Forelimb muscle (tissue), 1 donor: Measurements from ENCODE around the gene SLC25A36. TPM values are rescaled to one million over a fixed set of nuclear protein-coding genes. Genes with fewer than 3 reads are reported as not detected.

ENCODE experiments used
- DNase-seq: peaks from one replicate; pipeline ENCODE4 v3.0.0-alpha.2; 2013; ENCODE audit warnings: low read depth
- polyA plus RNA-seq: library from polyadenylated mRNA; unstranded; fragments of 120-200 nt; gene quantifications from one replicate; pipeline ENCODE4 v1.2.1, GENCODE V29; 2013; ENCODE audit not compliant: insufficient read length

The SLC25A36 gene
- 66.3 TPM for polyA plus RNA-seq

GRCh38 chr3:140941434-140942220 is at the start of gene SLC25A36:
Gene SLC25A36, plus strand, starts transcription at chr3:140941836. Its CDS starts 219 bp downstream, at chr3:140942055.
- DNase-seq: peak; percentile 97

GRCh38 chr3:140896997-140897396 is 44.6 kb upstream of the SLC25A36 start:
- DNase-seq: no peak

GRCh38 chr3:140898340-140899180 is 43.1 kb upstream of the SLC25A36 start:
- peak; percentile 16 for DNase-seq

- no peak for DNase-seq
Measured at GRCh38 chr3:140899363-140899762, 42.3 kb upstream of the SLC25A36 start.

GRCh38 chr3:140902791-140903190 is 38.8 kb upstream of the SLC25A36 start:
- DNase-seq: no peak

GRCh38 chr3:140903196-140903595 is 38.4 kb upstream of the SLC25A36 start:
- DNase-seq: no peak

GRCh38 chr3:140904521-140904920 is 37.1 kb upstream of the SLC25A36 start:
- DNase-seq: no peak

GRCh38 chr3:140905559-140905958 is 36.1 kb upstream of the SLC25A36 start:
- no peak for DNase-seq

- DNase-seq: no peak
Measured at GRCh38 chr3:140906785-140907184, 34.9 kb upstream of the SLC25A36 start.

GRCh38 chr3:140910860-140911259 is 30.8 kb upstream of the SLC25A36 start:
- no peak for DNase-seq

- DNase-seq: no peak
Measured at GRCh38 chr3:140911822-140912221, 29.8 kb upstream of the SLC25A36 start.

- no peak for DNase-seq
Measured at GRCh38 chr3:140913728-140914127, 27.9 kb upstream of the SLC25A36 start.

GRCh38 chr3:140914384-140914945 is 27.2 kb upstream of the SLC25A36 start:
- DNase-seq: no peak

- DNase-seq: no peak
Measured at GRCh38 chr3:140916603-140917002, 25.0 kb upstream of the SLC25A36 start.

GRCh38 chr3:140917772-140918171 is 23.9 kb upstream of the SLC25A36 start:
- no peak for DNase-seq

- no peak for DNase-seq
Measured at GRCh38 chr3:140920029-140920428, 21.6 kb upstream of the SLC25A36 start.

- no peak for DNase-seq
Measured at GRCh38 chr3:140922634-140923033, 19.0 kb upstream of the SLC25A36 start.

- no peak for DNase-seq
Measured at GRCh38 chr3:140924097-140924873, 17.4 kb upstream of the SLC25A36 start.

- no peak for DNase-seq
Measured at GRCh38 chr3:140927279-140928069, 14.2 kb upstream of the SLC25A36 start.

GRCh38 chr3:140929446-140929845 is 12.2 kb upstream of the SLC25A36 start:
- DNase-seq: no peak

- DNase-seq: no peak
Measured at GRCh38 chr3:140931016-140931454, 10.6 kb upstream of the SLC25A36 start.
